Measurements from ENCODE around the gene CLP1.

- no peak for TF ChIP-seq CTCF (IDR thresholded peaks at IDR 0.05; ENCODE audit: poor library complexity, severe bottlenecking)
- no peak for TF ChIP-seq POLR2AphosphoS5 (IDR thresholded peaks at IDR 0.05)
- no peak for TF ChIP-seq MXI1 (conservative IDR thresholded peaks at IDR 0.05; ENCODE audit: poor library complexity, severe bottlenecking)
- TF ChIP-seq TAF1 (IDR thresholded peaks at IDR 0.05; ENCODE audit: low read depth): no peak
Measured at GRCh38 chr11:57650739-57651090, 6.8 kb upstream of the CLP1 start.
